Cerebellar nuclear complex (tissue), 1 donor: ENCODE measurements around the gene THAP4.
"Not testable (repeated sequence)": the region's sequence is repeated elsewhere in the genome, so short reads cannot be mapped to it uniquely, and the experiment has no call there.

Source experiments
- DNase-seq, 2 experiments: peaks; one replicate each; lab custom pipeline; 2025; lab: John Stamatoyannopoulos, UW

The THAP4 gene

GRCh38 chr2:241584436-241584835 lies 52.5 kb downstream of the THAP4 start:
- DNase-seq: no peak

GRCh38 chr2:241582806-241583205 lies 54.2 kb downstream of the THAP4 start:
- no peak for DNase-seq

GRCh38 chr2:241582328-241582727 lies 54.6 kb downstream of the THAP4 start:
- DNase-seq: no peak

GRCh38 chr2:241579281-241579680 lies 57.7 kb downstream of the THAP4 start:
- DNase-seq: no peak

- DNase-seq: no peak
These were observed 59.4 kb downstream of the THAP4 start for GRCh38 chr2:241577413-241578122.

GRCh38 chr2:241576293-241576654 lies 60.7 kb downstream of the THAP4 start:
- no peak for DNase-seq

GRCh38 chr2:241575624-241576292 lies 61.2 kb downstream of the THAP4 start:
- DNase-seq: no peak

- DNase-seq: no peak
These were observed 61.9 kb downstream of the THAP4 start for GRCh38 chr2:241574911-241575623.

GRCh38 chr2:241573741-241574140 lies 63.2 kb downstream of the THAP4 start:
- DNase-seq: no peak

- DNase-seq: not testable (repeated sequence)
These were observed 63.9 kb downstream of the THAP4 start for GRCh38 chr2:241572915-241573651.

GRCh38 chr2:241571821-241572620 lies 64.9 kb downstream of the THAP4 start:
- DNase-seq: no peak

GRCh38 chr2:241570961-241571581 lies 65.9 kb downstream of the THAP4 start:
- DNase-seq: no peak

GRCh38 chr2:241569831-241570281 lies 67.1 kb downstream of the THAP4 start:
- no peak for DNase-seq

GRCh38 chr2:241568726-241569125 lies 68.2 kb downstream of the THAP4 start:
- DNase-seq: no peak

- no peak for DNase-seq
These were observed 69.2 kb downstream of the THAP4 start for GRCh38 chr2:241567776-241568175.

- DNase-seq: not testable (repeated sequence)
These were observed 69.7 kb downstream of the THAP4 start for GRCh38 chr2:241567266-241567665.

- DNase-seq: no peak
These were observed 70.5 kb downstream of the THAP4 start for GRCh38 chr2:241566468-241566867.

GRCh38 chr2:241566021-241566420 lies 70.9 kb downstream of the THAP4 start:
- not testable (repeated sequence) for DNase-seq

GRCh38 chr2:241565411-241565810 lies 71.5 kb downstream of the THAP4 start:
- no peak for DNase-seq

- DNase-seq: no peak
These were observed 72.2 kb downstream of the THAP4 start for GRCh38 chr2:241564596-241565410.
